ENCODE measurements around the gene PLA2G4B. TPM values are rescaled to one million over a fixed set of nuclear protein-coding genes. Genes with fewer than 3 reads are reported as not detected.

Gene PLA2G4B
- total and polyA plus RNA-seq, 2 of the 8 experiments (the other 6 are each of a cell fraction or from before 2014, with no cell fraction given): 4.2 to 9.2 TPM

- Histone ChIP-seq H3K4me2 (ENCODE audit: insufficient read depth in 1 of 2, low read depth in 2 of 2, low read length in 2 of 2) (no peak overlapping the region), H3K23me2 (ENCODE audit: low read depth, low read length) (no peaks in the 10 kb centered on the region), H3K79me2 (ENCODE audit: control insufficient read depth in 1 of 2, insufficient read depth in 2 of 2, low read length in 2 of 2) (no peaks in the 10 kb centered on the region), H2AK5ac (ENCODE audit: low read depth, low read length) (no peak overlapping the region), H3K27me3 (replicated peaks in 1 of 4; ENCODE audit: control insufficient read depth in 3 of 4, extremely low read depth in 1 of 4, insufficient read depth in 3 of 4, low read length in 3 of 4) (no peaks in the 10 kb centered on the region; a peak in 1 of 7 replicates), H4K20me1 (replicated peaks in 1 of 2; ENCODE audit: control insufficient read depth in 1 of 2, insufficient read depth in 2 of 2, low read length in 2 of 2) (no peaks in the 10 kb centered on the region), H2BK12ac (ENCODE audit: low read depth, low read length) (no peak overlapping the region), H2BK15ac (ENCODE audit: low read length) (no peak overlapping the region), H3K9ac (replicated peaks in 1 of 4; ENCODE audit: extremely low read depth in 1 of 4, low read depth in 3 of 4, low read length in 3 of 4) (no peak overlapping the region), H4K91ac (replicated peaks; ENCODE audit: insufficient read length, low read length) (no peak overlapping the region), H3K36me3 (ENCODE audit: control insufficient read depth in 2 of 4, insufficient read depth in 4 of 4, low read length in 3 of 4) (peaks cover 0 to 4% (median 0%) of the 10 kb centered on the region in 4 experiments; a peak in 1 of 8 replicates), H2BK120ac (replicated peaks; ENCODE audit: low read depth, low read length) (no peak overlapping the region), H3K9me3 (ENCODE audit: insufficient read depth in 2 of 2, low read depth in 1 of 2, low read length in 1 of 2) (no peaks in the 10 kb centered on the region), H2AFZ (ENCODE audit: low read length) (no peak overlapping the region), H2BK20ac (ENCODE audit: low read length) (no peak overlapping the region), H2BK5ac (ENCODE audit: low read depth, low read length) (no peak overlapping the region), H3K4me1 (replicated peaks in 1 of 4; ENCODE audit: control insufficient read depth in 3 of 4, insufficient read depth in 4 of 4, low read length in 3 of 4) (peaks cover 0 to 2% (median 0%) of the 10 kb centered on the region in 4 experiments; a peak in 1 of 7 replicates), H3K79me1 (ENCODE audit: low read depth, low read length) (no peaks in the 10 kb centered on the region), H4K8ac (ENCODE audit: extremely low read depth, insufficient read depth, low read length) (peak overlapping the region; percentile 31; the same call in 1 of the 2 replicates), H4K5ac (ENCODE audit: insufficient read length, low read depth, low read length) (no peak overlapping the region), H3K23ac (ENCODE audit: insufficient read length) (no peak overlapping the region), H3K14ac (ENCODE audit: insufficient read length) (no peak overlapping the region), H3K56ac (replicated peaks; ENCODE audit: insufficient read length, low read depth, low read length) (no peak overlapping the region), H3K27ac (ENCODE audit: low read depth, low read length) (no peak overlapping the region), H3K18ac (ENCODE audit: extremely low read depth, low read length) (no peak overlapping the region), H3K4ac (replicated peaks; ENCODE audit: insufficient read length, low read depth, low read length) (no peak overlapping the region), H3K4me3 (ENCODE audit: extremely low read depth in 1 of 4, insufficient read depth in 2 of 4, low read depth in 3 of 4, low read length in 4 of 4) (no peak overlapping the region)
- TF ChIP-seq GTF2F1 (IDR thresholded peaks at IDR 0.05; ENCODE audit: borderline replicate concordance, low read depth, low read length) (no peak), CTBP2 (IDR thresholded peaks at IDR 0.05; ENCODE audit: borderline replicate concordance, insufficient read depth, insufficient read length, low read length) (no peak), TCF12 (IDR thresholded peaks at IDR 0.05; ENCODE audit: low read depth, low read length) (no peak), SIRT6 (IDR thresholded peaks at IDR 0.05; ENCODE audit: low read length) (no peak), FOSL1 (IDR thresholded peaks at IDR 0.05; ENCODE audit: insufficient read depth, low read depth, low read length) (no peak), CBX5 (IDR thresholded peaks at IDR 0.05; ENCODE audit: low read depth, low read length) (no peak), NRF1 (IDR thresholded peaks at IDR 0.05; ENCODE audit: low read depth, low read length) (no peak), KDM1A (IDR thresholded peaks at IDR 0.05; ENCODE audit: borderline replicate concordance, low read length) (no peak), MAX (IDR thresholded peaks at IDR 0.05) (no peak)
- FAIRE-seq (no peak), DNase-seq (ENCODE audit: low read depth in 1 of 2, low spot score in 2 of 2) (no peak)
- ChIA-PET POLR2A (ENCODE audit: partially characterized antibody) (interaction anchor here (1.8 kb wide), 1 partner anchor 8 kb away, joined by 6 read pairs; no protein-coding TSS in a partner anchor), CTCF (ENCODE audit: partially characterized antibody) (interaction anchor here (0.5 to 2.5 kb wide), 3 partner anchors 10 to 69 kb away, joined by 3 to 24 read pairs (median 3); no protein-coding TSS in a partner anchor)
- WGBS, 2 experiments (ENCODE audit: extremely low coverage in 1 of 2, insufficient coverage in 1 of 2, insufficient read length in 1 of 2, insufficient replicate concordance in 2 of 2, low coverage in 1 of 2, low lambda C conversion rate in 2 of 2, missing lambda C conversion rate in 1 of 2): 93% methylated on average over 17 of the region's 17 CpGs; no CpG with 5 or more reads in 1 of the 2 experiments
Measured at GRCh38 chr15:41894251-41894790, 55.7 kb downstream of the PLA2G4B start.
